ENCODE measurements around the gene IL31RA. TPM values are rescaled to one million over a fixed set of nuclear protein-coding genes. Genes with fewer than 3 reads are reported as not detected.
A peak's percentile ranks its signal among the peaks of the same experiment; 100 is the strongest.

IL31RA gene
- total and polyA plus RNA-seq, 7 experiments from 2014 or later = 0.39 to 1.5 TPM; not detected in 5

- H3K9me3 ChIP-seq (ENCODE audit: control insufficient read depth in 2 of 3, low read length in 3 of 3) = no peaks in the 10 kb centered on the region
- DNase-seq = no peak
- CTCF ChIA-PET = no interaction called here
- Mint-ChIP-seq H3K27ac (no peak overlapping the region), H3K4me3 (no peak overlapping the region), H3K4me1 (peaks cover 0 to 17% (median 0%) of the 10 kb centered on the region in 7 donors), H3K27me3 (peaks cover 0 to 7% (median 0%) of the 10 kb centered on the region in 5 donors), H3K9me3 (peaks cover 0 to 5% (median 0%) of the 10 kb centered on the region in 11 donors), H3K36me3 (peaks cover 0 to 12% (median 0%) of the 10 kb centered on the region in 5 donors)
- intact Hi-C loops (cut with micrococcal nuclease) = no loop called here
- H3K27me3 ChIP-seq (ENCODE audit: control insufficient read depth in 2 of 2, insufficient read depth in 2 of 2, low read length in 2 of 2) = no peaks in the 10 kb centered on the region
- H3K4me1 ChIP-seq (ENCODE audit: control insufficient read depth in 2 of 2, insufficient read depth in 2 of 2, low read length in 2 of 2) = no peaks in the 10 kb centered on the region
- POLR2A ChIA-PET = interaction anchor here (1.4 kb wide), 1 partner anchor 11 kb away, joined by 3 read pairs; no protein-coding TSS in a partner anchor
- no peak overlapping the region for H3K4me3 ChIP-seq (ENCODE audit: low read length)
- H3K36me3 ChIP-seq (ENCODE audit: control insufficient read depth in 2 of 3, insufficient read depth in 3 of 3, low read length in 3 of 3) = no peaks in the 10 kb centered on the region
- H3K27ac ChIP-seq (ENCODE audit: low read depth, low read length) = no peak overlapping the region
- no peak for ATAC-seq
These were observed 44.2 kb downstream of the IL31RA start for GRCh38 chr5:55895346-55895745.

- intact Hi-C loops (cut with micrococcal nuclease) = no loop called here
- ChIA-PET CTCF (interaction anchor here (0.6 to 0.7 kb wide), 2 partner anchors 965 to 1038 kb away, joined by 3 to 4 read pairs; no protein-coding TSS in a partner anchor), POLR2A (interaction anchor here (1.4 kb wide), 1 partner anchor 10 kb away, joined by 3 read pairs; no protein-coding TSS in a partner anchor)
- H3K27ac Mint-ChIP-seq = no peak overlapping the region
- Histone ChIP-seq H3K4me1 (ENCODE audit: control insufficient read depth in 2 of 2, insufficient read depth in 2 of 2, low read length in 2 of 2) (no peaks in the 10 kb centered on the region), H3K27me3 (ENCODE audit: control insufficient read depth in 2 of 2, insufficient read depth in 2 of 2, low read length in 2 of 2) (no peaks in the 10 kb centered on the region), H3K27ac (ENCODE audit: low read depth, low read length) (no peak overlapping the region), H3K4me3 (ENCODE audit: low read length) (no peak overlapping the region), H3K9me3 (ENCODE audit: control insufficient read depth in 2 of 3, low read length in 3 of 3) (no peaks in the 10 kb centered on the region), H3K36me3 (ENCODE audit: control insufficient read depth in 2 of 3, insufficient read depth in 3 of 3, low read length in 3 of 3) (no peaks in the 10 kb centered on the region)
- ATAC-seq = no peak
- no peak overlapping the region for H3K4me3 Mint-ChIP-seq
- H3K27me3 Mint-ChIP-seq = peaks cover 0 to 7% (median 0%) of the 10 kb centered on the region in 5 donors
- peaks cover 0 to 5% (median 0%) of the 10 kb centered on the region in 11 donors for H3K9me3 Mint-ChIP-seq
- no peak for DNase-seq
- H3K36me3 Mint-ChIP-seq = peaks cover 0 to 11% (median 0%) of the 10 kb centered on the region in 5 donors
- H3K4me1 Mint-ChIP-seq = peaks cover 0 to 23% (median 0%) of the 10 kb centered on the region in 7 donors
These were observed 45.1 kb downstream of the IL31RA start for GRCh38 chr5:55896238-55896637.

GRCh38 chr5:55896663-55897062 lies 45.5 kb downstream of the IL31RA start:
- Histone ChIP-seq H3K9me3 (ENCODE audit: control insufficient read depth in 2 of 3, low read length in 3 of 3) (no peaks in the 10 kb centered on the region), H3K36me3 (ENCODE audit: control insufficient read depth in 2 of 3, insufficient read depth in 3 of 3, low read length in 3 of 3) (no peaks in the 10 kb centered on the region), H3K4me1 (ENCODE audit: control insufficient read depth in 2 of 2, insufficient read depth in 2 of 2, low read length in 2 of 2) (no peaks in the 10 kb centered on the region), H3K27me3 (ENCODE audit: control insufficient read depth in 2 of 2, insufficient read depth in 2 of 2, low read length in 2 of 2) (no peaks in the 10 kb centered on the region), H3K4me3 (ENCODE audit: low read length) (no peak overlapping the region), H3K27ac (ENCODE audit: low read depth, low read length) (no peak overlapping the region)
- CTCF ChIA-PET = interaction anchor here (0.6 kb wide), 1 partner anchor 965 kb away, joined by 3 read pairs; no protein-coding TSS in a partner anchor
- Mint-ChIP-seq H3K27ac (no peak overlapping the region), H3K4me3 (no peak overlapping the region), H3K36me3 (peaks cover 0 to 8% (median 0%) of the 10 kb centered on the region in 5 donors), H3K4me1 (peaks cover 0 to 23% (median 0%) of the 10 kb centered on the region in 7 donors), H3K9me3 (peaks cover 0 to 5% (median 0%) of the 10 kb centered on the region in 11 donors), H3K27me3 (peaks cover 0 to 7% (median 0%) of the 10 kb centered on the region in 5 donors)
- intact Hi-C loops (cut with micrococcal nuclease) = no loop called here
- no peak for ATAC-seq
- POLR2A ChIA-PET = no interaction called here
- no peak for DNase-seq

- Histone ChIP-seq H3K36me3 (ENCODE audit: control insufficient read depth in 2 of 3, insufficient read depth in 3 of 3, low read length in 3 of 3) (no peaks in the 10 kb centered on the region), H3K27ac (ENCODE audit: low read depth, low read length) (no peak overlapping the region), H3K4me1 (ENCODE audit: control insufficient read depth in 2 of 2, insufficient read depth in 2 of 2, low read length in 2 of 2) (no peaks in the 10 kb centered on the region), H3K4me3 (ENCODE audit: low read length) (no peak overlapping the region), H3K9me3 (ENCODE audit: control insufficient read depth in 2 of 3, low read length in 3 of 3) (no peaks in the 10 kb centered on the region), H3K27me3 (ENCODE audit: control insufficient read depth in 2 of 2, insufficient read depth in 2 of 2, low read length in 2 of 2) (no peaks in the 10 kb centered on the region)
- no peak for ATAC-seq
- peaks cover 0 to 7% (median 0%) of the 10 kb centered on the region in 5 donors for H3K27me3 Mint-ChIP-seq
- intact Hi-C loops (cut with micrococcal nuclease) = no loop called here
- H3K4me1 Mint-ChIP-seq = peaks cover 0 to 23% (median 0%) of the 10 kb centered on the region in 7 donors
- CTCF ChIA-PET = no interaction called here
- DNase-seq = no peak
- peak overlapping the region in 2 of 9 donors; percentile 32 to 65 for H3K27ac Mint-ChIP-seq
- peaks cover 0 to 2% (median 0%) of the 10 kb centered on the region in 11 donors for H3K9me3 Mint-ChIP-seq
- H3K36me3 Mint-ChIP-seq = peaks cover 0 to 6% (median 0%) of the 10 kb centered on the region in 5 donors
- POLR2A ChIA-PET = no interaction called here
- peak overlapping the region in 2 of 10 donors; percentile 15 to 21 for H3K4me3 Mint-ChIP-seq
These were observed 46.2 kb downstream of the IL31RA start for GRCh38 chr5:55897206-55897894.

- no peak overlapping the region for H3K27ac Mint-ChIP-seq
- ChIA-PET POLR2A (no interaction called here), CTCF (no interaction called here)
- no peaks in the 10 kb centered on the region for H3K9me3 Mint-ChIP-seq
- Histone ChIP-seq H3K27me3 (ENCODE audit: control insufficient read depth in 2 of 2, insufficient read depth in 2 of 2, low read length in 2 of 2) (no peaks in the 10 kb centered on the region), H3K27ac (ENCODE audit: low read depth, low read length) (no peak overlapping the region), H3K4me3 (ENCODE audit: low read length) (no peak overlapping the region), H3K9me3 (ENCODE audit: control insufficient read depth in 2 of 3, low read length in 3 of 3) (no peaks in the 10 kb centered on the region), H3K4me1 (ENCODE audit: control insufficient read depth in 2 of 2, insufficient read depth in 2 of 2, low read length in 2 of 2) (peaks cover 0 to under 1% of the 10 kb centered on the region in 2 donors), H3K36me3 (ENCODE audit: control insufficient read depth in 2 of 3, insufficient read depth in 3 of 3, low read length in 3 of 3) (no peaks in the 10 kb centered on the region)
- peaks cover 3 to 29% (median 5%) of the 10 kb centered on the region in 7 donors for H3K4me1 Mint-ChIP-seq
- H3K36me3 Mint-ChIP-seq = peaks cover 0 to 2% (median 0%) of the 10 kb centered on the region in 5 donors
- ATAC-seq = no peak
- DNase-seq = no peak
- intact Hi-C loops (cut with micrococcal nuclease) = no loop called here
- H3K4me3 Mint-ChIP-seq = no peak overlapping the region
- peaks cover 0 to 7% (median 0%) of the 10 kb centered on the region in 5 donors for H3K27me3 Mint-ChIP-seq
These were observed 46.7 kb downstream of the IL31RA start for GRCh38 chr5:55897905-55898304.

GRCh38 chr5:55899344-55899743 lies 48.2 kb downstream of the IL31RA start:
- no peak for ATAC-seq
- H3K4me1 Mint-ChIP-seq = peaks cover 11 to 37% (median 18%) of the 10 kb centered on the region in 7 donors
- no peak overlapping the region for H3K4me3 Mint-ChIP-seq
- Histone ChIP-seq H3K4me1 (ENCODE audit: control insufficient read depth in 2 of 2, insufficient read depth in 2 of 2, low read length in 2 of 2) (peaks cover 7% of the 10 kb centered on the region in 2 donors), H3K36me3 (ENCODE audit: control insufficient read depth in 2 of 3, insufficient read depth in 3 of 3, low read length in 3 of 3) (no peaks in the 10 kb centered on the region), H3K27ac (ENCODE audit: low read depth, low read length) (no peak overlapping the region), H3K9me3 (ENCODE audit: control insufficient read depth in 2 of 3, low read length in 3 of 3) (no peaks in the 10 kb centered on the region), H3K4me3 (ENCODE audit: low read length) (no peak overlapping the region), H3K27me3 (ENCODE audit: control insufficient read depth in 2 of 2, insufficient read depth in 2 of 2, low read length in 2 of 2) (no peaks in the 10 kb centered on the region)
- no peaks in the 10 kb centered on the region for H3K9me3 Mint-ChIP-seq
- H3K27me3 Mint-ChIP-seq = peaks cover 0 to 7% (median 0%) of the 10 kb centered on the region in 5 donors
- intact Hi-C loops (cut with micrococcal nuclease) = no loop called here
- H3K27ac Mint-ChIP-seq = no peak overlapping the region
- ChIA-PET CTCF (no interaction called here), POLR2A (no interaction called here)
- peaks cover 0 to 2% (median 0%) of the 10 kb centered on the region in 5 donors for H3K36me3 Mint-ChIP-seq
- DNase-seq = no peak

All from naive thymus-derived CD4-positive, alpha-beta T cell (primary cell).